HEK293T (cell line): Measurements from ENCODE around the gene CCNI.

Experiments used
- BHLHE40 ChIP-seq: fragments of 450-650 bp; IDR thresholded peaks from 2 replicates; pipeline ENCODE4 v1.6.1; 2016; ENCODE audit warnings: mild to moderate bottlenecking, moderate library complexity, borderline replicate concordance
- FOXA1 ChIP-seq: fragments of 450-650 bp; IDR thresholded peaks from 2 replicates; pipeline ENCODE4 v1.6.1; 2016; ENCODE audit warnings: mild to moderate bottlenecking
- SP1 ChIP-seq: fragments of 450-650 bp; IDR thresholded peaks from 2 replicates; pipeline ENCODE4 v1.6.1; 2017

DNA sequence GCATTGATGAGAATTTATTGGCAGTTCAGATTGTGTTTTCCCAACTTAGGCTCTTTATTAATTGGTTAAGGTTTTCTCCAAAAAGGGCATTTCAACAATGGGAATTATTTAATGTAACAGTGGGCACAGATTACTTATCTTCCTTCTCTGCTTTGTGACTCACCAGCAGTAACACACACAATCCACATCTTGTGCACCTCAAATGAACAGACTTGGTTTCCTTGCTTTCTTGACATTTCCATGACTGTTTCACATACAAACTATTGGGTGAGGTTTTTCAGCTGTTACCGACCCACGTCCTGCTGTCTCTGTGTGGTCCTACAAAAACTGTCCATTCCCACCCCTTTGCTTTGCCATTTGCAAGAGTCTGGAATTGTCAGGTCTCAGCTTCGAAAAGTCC lies 38.1 kb downstream of the CCNI start:
- no peak for TF ChIP-seq SP1
- no peak for TF ChIP-seq BHLHE40
- no peak for TF ChIP-seq FOXA1
